GM21576 (cell line): ENCODE data around the gene GSDME.

Experiments used
- ATAC-seq: cut with Tn5 transposase; IDR thresholded peaks from one replicate; pipeline ENCODE4 v1.9.1; 2021; ENCODE audit warnings: mild to moderate bottlenecking, moderate library complexity; ENCODE audit not compliant: unreplicated experiment

GSDME gene

GRCh38 chr7:24724451-24725190 is 32.6 kb downstream of the GSDME start:
- ATAC-seq = no peak

GRCh38 chr7:24723178-24723530 is 34.1 kb downstream of the GSDME start:
- ATAC-seq = no peak

GRCh38 chr7:24722386-24723177 is 34.7 kb downstream of the GSDME start:
- ATAC-seq = no peak

GRCh38 chr7:24721481-24722001 is 35.7 kb downstream of the GSDME start:
- ATAC-seq = no peak

- ATAC-seq = no peak
Observed at GRCh38 chr7:24720283-24720682, 37.0 kb downstream of the GSDME start.

GRCh38 chr7:24718977-24719491 is 38.2 kb downstream of the GSDME start:
- peak; percentile 59 for ATAC-seq

- ATAC-seq = no peak
Observed at GRCh38 chr7:24718431-24718831, 38.8 kb downstream of the GSDME start.

- no peak for ATAC-seq
Observed at GRCh38 chr7:24717694-24718320, 39.5 kb downstream of the GSDME start.

GRCh38 chr7:24717247-24717622 is 40.0 kb downstream of the GSDME start:
- no peak for ATAC-seq

GRCh38 chr7:24716480-24717246 is 40.6 kb downstream of the GSDME start:
- no peak for ATAC-seq

GRCh38 chr7:24715661-24716479 is 41.4 kb downstream of the GSDME start:
- ATAC-seq = peak; percentile 50

- ATAC-seq = no peak
Observed at GRCh38 chr7:24715171-24715570, 42.1 kb downstream of the GSDME start.

- ATAC-seq = no peak
Observed at GRCh38 chr7:24714676-24715010, 42.6 kb downstream of the GSDME start.

GRCh38 chr7:24713850-24714675 is 43.2 kb downstream of the GSDME start:
- no peak for ATAC-seq

GRCh38 chr7:24713039-24713793 is 44.0 kb downstream of the GSDME start:
- ATAC-seq = no peak

- no peak for ATAC-seq
Observed at GRCh38 chr7:24709585-24710360, 47.5 kb downstream of the GSDME start.

GRCh38 chr7:24709051-24709450 is 48.2 kb downstream of the GSDME start:
- ATAC-seq = no peak
